ENCODE measurements around the gene DSG4.

Gene DSG4

GRCh38 chr18:31401156-31402025 is 24.8 kb downstream of the DSG4 start:
- no peak for DNase-seq
- Mint-ChIP-seq H3K27ac (peak overlapping the region; percentile 94), H3K4me1 (peaks cover 69% of the 10 kb centered on the region), H3K36me3 (ENCODE audit: low read depth) (no peaks in the 10 kb centered on the region), H3K9me3 (no peaks in the 10 kb centered on the region), H3K4me3 (peak overlapping the region; percentile 2), H3K27me3 (ENCODE audit: low read depth, poor library complexity) (no peaks in the 10 kb centered on the region)
- no peak for TF ChIP-seq CTCF (IDR thresholded peaks at IDR 0.05)

GRCh38 chr18:31402026-31402373 is 25.4 kb downstream of the DSG4 start:
- Mint-ChIP-seq H3K4me1 (peaks cover 64% of the 10 kb centered on the region), H3K27ac (peak overlapping the region; percentile 94), H3K4me3 (no peak overlapping the region), H3K36me3 (ENCODE audit: low read depth) (no peaks in the 10 kb centered on the region), H3K9me3 (no peaks in the 10 kb centered on the region), H3K27me3 (ENCODE audit: low read depth, poor library complexity) (no peaks in the 10 kb centered on the region)
- no peak for TF ChIP-seq CTCF (IDR thresholded peaks at IDR 0.05)
- DNase-seq: no peak

GRCh38 chr18:31403409-31403808 is 26.8 kb downstream of the DSG4 start:
- H3K4me1 Mint-ChIP-seq: peaks cover 52% of the 10 kb centered on the region
- peak overlapping the region; percentile 94 for H3K27ac Mint-ChIP-seq
- TF ChIP-seq CTCF (IDR thresholded peaks at IDR 0.05): no peak

GRCh38 chr18:31407649-31408048 is 31.1 kb downstream of the DSG4 start:
- DNase-seq: no peak
- peaks cover 18% of the 10 kb centered on the region for H3K36me3 Mint-ChIP-seq (ENCODE audit: low read depth)
- peaks cover 18% of the 10 kb centered on the region for H3K4me1 Mint-ChIP-seq
- H3K4me3 Mint-ChIP-seq: no peak overlapping the region
- peaks cover 11% of the 10 kb centered on the region for H3K9me3 Mint-ChIP-seq
- H3K27ac Mint-ChIP-seq: no peak overlapping the region
- H3K27me3 Mint-ChIP-seq (ENCODE audit: low read depth, poor library complexity): no peaks in the 10 kb centered on the region
- TF ChIP-seq CTCF (IDR thresholded peaks at IDR 0.05): no peak

More at GRCh38 chr18:31403409-31403808, 26.8 kb downstream of the DSG4 start:
- H3K27me3 Mint-ChIP-seq (ENCODE audit: low read depth, poor library complexity): no peaks in the 10 kb centered on the region
- no peak overlapping the region for H3K4me3 Mint-ChIP-seq
- no peak for DNase-seq
- no peaks in the 10 kb centered on the region for H3K36me3 Mint-ChIP-seq (ENCODE audit: low read depth)
- no peaks in the 10 kb centered on the region for H3K9me3 Mint-ChIP-seq

- Mint-ChIP-seq H3K9me3 (peaks cover 11% of the 10 kb centered on the region), H3K4me3 (no peak overlapping the region), H3K27ac (peak overlapping the region; percentile 9), H3K36me3 (ENCODE audit: low read depth) (peaks cover 26% of the 10 kb centered on the region), H3K27me3 (ENCODE audit: low read depth, poor library complexity) (no peaks in the 10 kb centered on the region), H3K4me1 (peaks cover 8% of the 10 kb centered on the region)
- no peak for TF ChIP-seq CTCF (IDR thresholded peaks at IDR 0.05)
- no peak for DNase-seq
Observed at GRCh38 chr18:31409276-31409675, 32.7 kb downstream of the DSG4 start.
